GM19372 (cell line): ENCODE measurements around the gene LY6G6D.

Experiments used
- ATAC-seq: cut with Tn5 transposase; IDR thresholded peaks from one replicate; pipeline ENCODE4 v1.9.1; 2021; ENCODE audit warnings: mild to moderate bottlenecking, low read depth, moderate library complexity; ENCODE audit not compliant: unreplicated experiment

Gene LY6G6D

DNA sequence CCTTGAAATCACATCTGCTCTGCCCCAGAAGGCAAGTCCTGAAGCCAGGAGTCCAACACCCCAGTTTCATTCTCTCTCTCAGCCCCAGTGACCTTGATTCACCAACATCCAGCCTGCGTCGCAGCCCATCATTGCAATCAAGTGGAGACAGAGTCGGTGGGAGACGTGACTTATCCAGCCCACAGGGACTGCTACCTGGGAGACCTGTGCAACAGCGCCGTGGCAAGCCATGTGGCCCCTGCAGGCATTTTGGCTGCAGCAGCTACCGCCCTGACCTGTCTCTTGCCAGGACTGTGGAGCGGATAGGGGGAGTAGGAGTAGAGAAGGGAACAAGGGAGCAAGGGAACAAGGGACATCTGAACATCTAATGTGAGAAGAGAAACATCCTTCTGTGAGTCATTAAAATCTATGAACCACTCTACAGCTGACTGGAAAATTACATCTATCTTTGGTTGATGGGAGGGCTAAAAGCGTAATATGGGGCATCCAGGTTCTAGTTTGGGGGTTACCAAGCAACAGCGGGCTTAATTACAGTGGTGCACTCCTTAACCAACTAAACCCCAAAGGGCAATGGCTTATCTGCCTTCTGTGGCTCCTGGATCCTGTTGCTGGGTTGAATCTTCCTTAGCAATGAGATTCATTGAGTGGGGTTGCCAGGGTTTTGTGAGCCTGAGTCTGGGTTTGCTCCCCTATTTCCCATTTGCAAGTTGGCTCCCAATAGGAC, 2.5 kb downstream of the LY6G6D start:
- ATAC-seq, result no peak

DNA sequence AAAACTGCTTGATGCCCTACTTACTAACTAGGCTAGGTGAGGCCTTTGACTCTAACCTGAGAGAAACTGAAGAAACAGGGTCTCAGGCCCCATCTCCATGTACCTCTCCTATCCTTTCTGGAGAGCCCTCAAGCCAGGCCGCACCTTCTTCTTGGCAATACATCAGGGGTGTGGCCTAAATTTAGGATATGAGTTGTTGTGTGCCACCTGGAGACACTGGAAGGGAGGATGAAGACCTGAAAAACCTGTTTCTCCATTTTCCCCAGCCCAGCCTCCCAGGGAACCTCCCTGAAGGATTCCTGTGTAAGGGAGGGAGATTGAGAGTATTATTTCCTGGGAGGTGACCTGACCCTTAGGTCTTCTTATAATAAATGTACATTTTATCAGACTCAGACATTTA, 3.1 kb downstream of the LY6G6D start:
- no peak for ATAC-seq

- no peak for ATAC-seq
Measured at GRCh38 chr6:31719001-31719400, 3.9 kb downstream of the LY6G6D start.

DNA sequence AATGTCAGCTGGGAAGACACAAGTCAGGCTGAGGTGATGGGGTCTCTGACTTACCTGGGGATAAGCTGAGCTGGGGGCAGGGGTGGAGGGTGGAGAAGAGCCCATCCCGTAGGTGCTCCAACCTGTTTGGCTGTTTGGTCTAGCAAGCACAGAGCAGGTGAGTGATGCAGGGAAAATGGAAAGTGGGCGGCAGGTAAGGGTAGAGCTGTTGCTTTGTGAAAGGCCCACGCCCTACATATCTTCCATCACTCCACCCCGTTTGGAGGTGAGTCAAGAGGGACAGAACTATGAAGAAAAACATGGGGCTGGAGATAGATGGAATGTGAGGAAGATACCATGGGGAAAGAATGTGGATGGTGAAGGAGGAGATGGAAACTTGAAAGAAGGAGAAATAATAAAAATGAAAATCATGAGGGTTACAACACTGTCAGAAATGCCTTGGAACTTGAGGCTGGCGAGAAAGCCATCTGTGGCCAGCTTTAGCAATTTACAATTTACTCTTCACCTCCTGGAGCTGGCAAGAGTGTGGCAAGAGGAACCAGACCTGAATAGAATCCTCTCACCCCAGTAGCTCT, 5.1 kb downstream of the LY6G6D start:
- no peak for ATAC-seq

DNA sequence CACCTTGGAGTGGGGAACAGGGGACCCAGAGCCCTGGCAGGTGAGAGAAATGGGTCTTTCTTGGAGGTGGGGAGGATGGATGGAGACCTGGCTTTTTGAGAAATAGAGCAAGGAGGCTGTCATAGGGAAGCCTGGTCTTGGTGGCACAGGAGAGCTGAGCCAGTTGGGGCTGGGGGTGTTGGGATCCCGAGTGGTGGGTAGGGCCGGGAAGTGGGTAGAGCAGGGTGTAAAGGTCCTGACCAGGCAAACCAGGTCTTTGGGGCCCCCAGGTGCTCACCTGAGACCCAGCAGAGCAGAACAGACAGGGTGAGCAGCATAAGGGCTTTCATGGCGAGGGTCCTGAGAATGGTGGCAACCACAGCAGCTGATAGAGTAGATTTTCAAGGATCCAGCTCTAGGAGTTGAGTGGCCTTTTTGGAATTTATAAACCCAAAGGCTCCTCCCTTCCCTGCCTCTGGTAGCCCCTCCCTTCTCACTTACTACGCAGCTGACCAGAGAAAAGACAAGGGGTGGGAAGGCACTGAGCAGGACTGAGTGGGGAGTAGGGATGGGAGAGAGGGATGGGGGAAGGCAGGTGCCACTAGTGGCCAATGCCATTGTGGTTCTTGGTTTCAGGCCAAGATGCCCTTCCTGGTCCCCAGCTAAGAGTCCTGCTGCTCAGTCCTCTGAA, 6.3 kb downstream of the LY6G6D start, which contains the start of gene LY6G6C:
Gene LY6G6C (minus strand): TSS at position 396 of the 670 bp plus-strand sequence. CDS start 67 bp downstream, at position 329.
- ATAC-seq, result no peak

GRCh38 chr6:31722173-31722572, 7.0 kb downstream of the LY6G6D start:
- ATAC-seq, result no peak

- ATAC-seq, result no peak
Measured at GRCh38 chr6:31723245-31723979, 8.3 kb downstream of the LY6G6D start, which contains the start of gene MPIG6B. Gene MPIG6B (plus strand): TSS chr6:31723373. CDS start chr6:31723384, 11 bp downstream.

DNA sequence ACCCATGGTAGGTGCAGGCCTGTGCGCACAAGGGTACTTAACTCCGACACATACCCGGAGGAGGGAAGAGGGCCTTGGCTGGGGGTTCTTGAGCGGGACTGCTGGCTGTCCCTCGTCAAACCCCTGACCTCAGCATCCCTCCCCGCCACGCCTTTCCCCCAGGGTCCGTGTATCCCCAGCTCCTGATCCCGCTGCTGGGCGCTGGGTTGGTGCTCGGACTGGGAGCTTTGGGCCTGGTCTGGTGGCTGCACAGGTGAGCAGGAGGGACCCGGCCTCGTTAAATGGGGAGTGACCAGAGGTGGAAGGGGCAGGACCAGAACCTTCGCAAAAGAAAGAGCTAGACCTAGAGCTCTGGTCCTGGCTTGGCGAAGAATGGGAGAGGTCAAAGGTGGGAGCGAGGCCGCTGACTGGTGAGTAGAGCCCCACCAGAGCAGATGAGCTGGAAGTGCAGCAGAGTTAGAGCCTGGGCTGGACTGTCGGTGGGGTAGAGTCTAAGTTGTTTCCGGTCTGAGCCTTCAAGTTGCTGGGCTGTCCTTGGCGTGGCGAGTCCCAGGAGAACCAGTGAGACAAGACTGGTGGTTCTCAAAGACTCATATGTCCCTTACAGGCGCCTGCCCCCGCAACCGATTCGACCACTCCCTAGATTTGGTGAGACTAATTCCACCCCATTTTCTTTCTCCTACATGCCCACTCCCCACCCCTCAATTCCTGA, 9.0 kb downstream of the LY6G6D start:
- ATAC-seq, result no peak

- no peak for ATAC-seq
Measured at GRCh38 chr6:31725502-31726350, 10.6 kb downstream of the LY6G6D start.

DNA sequence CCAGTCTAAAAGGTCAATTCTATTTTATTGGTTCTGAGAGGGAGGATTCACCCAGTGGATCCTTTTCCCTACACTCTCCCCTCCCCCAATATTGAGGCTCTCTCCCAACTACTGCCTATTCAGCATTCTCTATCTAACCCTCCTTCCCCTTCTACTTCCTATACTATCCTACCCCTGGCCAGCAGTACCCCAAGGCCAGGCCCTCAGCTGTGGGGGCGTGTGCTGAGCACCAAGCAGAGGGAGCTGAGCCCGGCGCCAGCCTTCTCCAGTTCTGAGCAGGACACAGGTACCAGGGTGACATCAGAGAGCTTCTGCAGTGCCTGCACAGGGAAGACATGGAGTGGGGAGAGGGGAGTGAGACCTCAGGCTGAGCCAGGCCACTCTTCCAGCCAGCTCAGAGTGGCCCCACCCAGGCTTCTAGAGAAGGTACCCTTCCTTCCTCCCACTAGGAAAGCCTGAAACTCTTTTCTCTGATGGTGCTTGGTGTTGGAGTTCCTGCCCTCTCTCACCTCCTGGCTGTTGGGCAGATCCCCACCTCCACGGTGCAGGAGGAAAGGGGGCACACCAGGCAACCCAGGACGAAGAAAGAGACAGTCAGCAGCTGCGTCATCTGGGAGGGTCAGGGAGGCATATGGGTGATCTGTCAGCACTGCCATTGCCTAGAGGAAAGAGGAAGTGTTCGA, 12.0 kb downstream of the LY6G6D start:
- no peak for ATAC-seq

GRCh38 chr6:31727717-31728671, 12.8 kb downstream of the LY6G6D start:
- no peak for ATAC-seq

DNA sequence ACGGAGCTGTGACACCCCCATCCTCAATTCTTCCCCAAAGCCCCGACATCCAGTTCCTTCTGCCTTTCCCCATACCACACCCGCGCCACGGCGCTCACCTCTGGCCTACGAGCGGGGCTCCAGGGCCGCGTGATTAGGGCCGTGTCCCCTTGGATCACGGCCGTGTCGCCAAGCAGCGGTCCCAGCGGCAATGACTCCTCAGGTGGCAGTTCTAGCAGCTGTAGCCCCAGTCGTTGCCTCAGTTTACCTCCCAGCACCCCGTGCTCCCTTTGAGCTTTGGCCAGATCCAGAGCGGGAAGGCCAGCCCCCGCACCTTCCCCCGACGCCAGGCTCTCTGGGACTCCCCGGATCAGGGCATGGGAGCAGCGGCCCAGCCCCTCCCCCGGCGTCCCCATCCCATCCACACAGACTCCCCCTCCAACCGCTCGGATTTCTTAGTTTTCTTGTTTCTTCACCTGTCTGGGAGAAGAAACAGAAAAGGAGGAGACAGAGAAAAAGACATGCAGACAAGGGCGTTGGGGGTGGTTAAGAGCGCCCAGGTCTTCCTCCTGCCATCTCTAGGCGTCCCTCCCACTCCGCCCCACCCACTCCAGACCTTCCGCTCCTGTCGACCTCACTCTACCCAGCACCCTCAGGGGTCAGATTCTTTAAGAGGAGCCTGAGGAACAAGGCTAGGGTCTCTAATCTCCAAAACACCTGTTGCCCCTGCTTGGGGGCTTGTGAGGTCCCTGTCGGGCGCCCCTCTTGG, 13.8 kb downstream of the LY6G6D start, which contains the start of gene DDAH2:
Gene DDAH2 (minus strand): TSS at position 533 of the 748 bp plus-strand sequence. CDS start 138 bp downstream, at position 395.
- ATAC-seq, result peak; percentile 11

- ATAC-seq, result peak; percentile 46
Measured at GRCh38 chr6:31729515-31729978, 14.4 kb downstream of the LY6G6D start.

GRCh38 chr6:31729979-31730630, 15.0 kb downstream of the LY6G6D start:
- peak; percentile 24 for ATAC-seq

GRCh38 chr6:31730631-31731086, 15.5 kb downstream of the LY6G6D start:
- no peak for ATAC-seq

DNA sequence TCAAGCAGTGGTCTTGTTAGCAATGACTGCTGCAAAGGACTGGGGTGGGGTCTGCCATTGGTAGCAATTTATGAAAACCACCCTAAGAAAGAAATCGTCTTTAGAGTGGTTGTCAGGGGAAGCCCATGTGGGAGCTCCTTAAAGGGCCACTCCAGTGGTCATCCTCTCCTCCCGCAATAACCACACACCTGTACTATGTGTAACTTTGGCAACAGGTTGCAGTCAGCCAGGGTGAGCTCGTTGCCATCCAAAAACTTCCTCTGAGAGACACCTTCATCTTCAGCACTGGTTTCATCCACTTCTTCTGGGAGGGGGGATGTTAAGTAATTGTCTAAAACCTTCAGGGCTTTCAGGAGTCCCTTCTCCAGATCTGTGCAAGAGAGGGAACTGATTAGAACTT, 16.9 kb downstream of the LY6G6D start:
- ATAC-seq, result no peak
